Osteoblast (primary cell): ENCODE measurements around the gene DAPP1. TPM values are rescaled to one million over a fixed set of nuclear protein-coding genes. Genes with fewer than 3 reads are reported as not detected.

Source experiments
- DNase-seq: peaks from one replicate; pipeline ENCODE4 v3.0.0; 2011; ENCODE audit warnings: low spot score, mixed read lengths; ENCODE audit not compliant: insufficient read length; ENCODE audit errors: missing footprints
- H2AFZ ChIP-seq: 2 replicates; pipeline ENCODE4 v1.6.0; 2011; ENCODE audit warnings: mild to moderate bottlenecking, low read length
- H3K27ac ChIP-seq: 2 replicates; pipeline ENCODE4 v1.5.1; 2011; ENCODE audit warnings: mild to moderate bottlenecking, low read depth, low read length, moderate library complexity
- H3K27me3 ChIP-seq: 2 replicates; pipeline ENCODE4 v1.6.0; 2012; ENCODE audit warnings: mild to moderate bottlenecking, control low read depth, inconsistent platforms, low read length, moderate library complexity; ENCODE audit not compliant: insufficient read depth
- H3K36me3 ChIP-seq: 2 replicates; pipeline ENCODE4 v1.5.1; 2011; ENCODE audit warnings: mild to moderate bottlenecking, low read length, control low read depth, moderate library complexity; ENCODE audit not compliant: insufficient read depth
- H3K4me1 ChIP-seq: 2 replicates; pipeline ENCODE4 v1.5.1; 2011; ENCODE audit warnings: mild to moderate bottlenecking, low read length, control low read depth, moderate library complexity; ENCODE audit not compliant: insufficient read depth
- H3K4me2 ChIP-seq: 2 replicates; pipeline ENCODE4 v1.6.0; 2011; ENCODE audit warnings: mild to moderate bottlenecking, low read length; ENCODE audit not compliant: insufficient read depth
- H3K4me3 ChIP-seq: fragments of 200-600 bp; sonication (generic); 3 replicates; pipeline ENCODE4 v1.5.1; 2012; ENCODE audit warnings: mild to moderate bottlenecking, low read length, inconsistent platforms; ENCODE audit not compliant: insufficient read depth
- H3K79me2 ChIP-seq: 2 replicates; pipeline ENCODE4 v1.6.0; 2012; ENCODE audit warnings: mild to moderate bottlenecking, low read length, control low read depth, inconsistent platforms; ENCODE audit not compliant: insufficient read depth
- H3K9me3 ChIP-seq: 2 replicates; pipeline ENCODE4 v1.5.1; 2011; ENCODE audit warnings: low read depth, low read length, control low read depth
- H4K20me1 ChIP-seq: 2 replicates; pipeline ENCODE4 v1.6.0; 2012; ENCODE audit warnings: mild to moderate bottlenecking, low read length, control low read depth; ENCODE audit not compliant: insufficient read depth
- total RNA-seq: library from RNA; depleted of rRNA; stranded (reverse); fragments of >200 nt; gene quantifications from 2 replicates; pipeline ENCODE4 v1.2.3, GENCODE V29; 2012
- TF ChIP-seq, protein P1 (sequence below): IDR thresholded peaks from 2 replicates; pipeline ENCODE4 v1.5.1; 2011; ENCODE audit warnings: mild to moderate bottlenecking, low read depth, low read length, moderate library complexity; ENCODE audit errors: extremely low read depth

The DAPP1 gene
- total RNA-seq, 1 donor: not detected

DNA sequence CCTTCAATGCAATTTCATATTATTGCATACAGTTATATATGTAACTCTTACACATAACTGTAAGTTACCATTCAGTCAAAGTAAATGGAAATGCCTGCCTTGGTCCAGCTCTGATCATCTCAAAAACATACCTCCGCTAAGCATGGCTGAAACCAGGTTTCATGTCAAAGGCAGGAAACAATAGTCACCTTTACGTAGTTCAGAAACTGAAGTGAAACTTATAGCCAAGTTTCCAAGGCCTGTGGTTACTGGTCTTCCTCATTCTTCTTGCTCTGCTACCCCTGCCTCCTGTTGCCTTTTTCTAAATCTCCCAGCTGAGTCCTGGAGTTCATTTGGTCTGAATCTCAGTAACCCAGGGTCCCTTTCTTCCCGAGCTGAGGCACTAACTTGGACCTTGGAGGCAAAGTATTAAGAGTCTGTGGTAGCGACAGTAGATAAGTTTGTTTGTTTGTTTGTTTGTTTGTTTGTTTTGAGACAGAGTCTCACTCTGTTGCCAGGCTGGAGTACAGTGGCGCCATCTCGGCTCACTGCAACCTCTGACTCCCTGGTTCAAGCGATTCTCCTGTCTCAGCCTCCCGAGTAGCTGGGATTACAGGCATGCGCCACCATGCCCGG is 30.8 kb downstream of the DAPP1 start:
- no peaks in the 10 kb centered on the region for H4K20me1 ChIP-seq
- no peak overlapping the region for H3K4me2 ChIP-seq
- H3K27ac ChIP-seq: no peak overlapping the region
- no peaks in the 10 kb centered on the region for H3K27me3 ChIP-seq
- no peaks in the 10 kb centered on the region for H3K79me2 ChIP-seq
- no peak overlapping the region for H2AFZ ChIP-seq
- no peaks in the 10 kb centered on the region for H3K4me1 ChIP-seq
- no peaks in the 10 kb centered on the region for H3K36me3 ChIP-seq
- no peak for DNase-seq
- TF ChIP-seq, protein P1, sequence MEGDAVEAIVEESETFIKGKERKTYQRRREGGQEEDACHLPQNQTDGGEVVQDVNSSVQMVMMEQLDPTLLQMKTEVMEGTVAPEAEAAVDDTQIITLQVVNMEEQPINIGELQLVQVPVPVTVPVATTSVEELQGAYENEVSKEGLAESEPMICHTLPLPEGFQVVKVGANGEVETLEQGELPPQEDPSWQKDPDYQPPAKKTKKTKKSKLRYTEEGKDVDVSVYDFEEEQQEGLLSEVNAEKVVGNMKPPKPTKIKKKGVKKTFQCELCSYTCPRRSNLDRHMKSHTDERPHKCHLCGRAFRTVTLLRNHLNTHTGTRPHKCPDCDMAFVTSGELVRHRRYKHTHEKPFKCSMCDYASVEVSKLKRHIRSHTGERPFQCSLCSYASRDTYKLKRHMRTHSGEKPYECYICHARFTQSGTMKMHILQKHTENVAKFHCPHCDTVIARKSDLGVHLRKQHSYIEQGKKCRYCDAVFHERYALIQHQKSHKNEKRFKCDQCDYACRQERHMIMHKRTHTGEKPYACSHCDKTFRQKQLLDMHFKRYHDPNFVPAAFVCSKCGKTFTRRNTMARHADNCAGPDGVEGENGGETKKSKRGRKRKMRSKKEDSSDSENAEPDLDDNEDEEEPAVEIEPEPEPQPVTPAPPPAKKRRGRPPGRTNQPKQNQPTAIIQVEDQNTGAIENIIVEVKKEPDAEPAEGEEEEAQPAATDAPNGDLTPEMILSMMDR: no peak
- H3K4me3 ChIP-seq: no peak overlapping the region
- H3K9me3 ChIP-seq: no peaks in the 10 kb centered on the region

DNA sequence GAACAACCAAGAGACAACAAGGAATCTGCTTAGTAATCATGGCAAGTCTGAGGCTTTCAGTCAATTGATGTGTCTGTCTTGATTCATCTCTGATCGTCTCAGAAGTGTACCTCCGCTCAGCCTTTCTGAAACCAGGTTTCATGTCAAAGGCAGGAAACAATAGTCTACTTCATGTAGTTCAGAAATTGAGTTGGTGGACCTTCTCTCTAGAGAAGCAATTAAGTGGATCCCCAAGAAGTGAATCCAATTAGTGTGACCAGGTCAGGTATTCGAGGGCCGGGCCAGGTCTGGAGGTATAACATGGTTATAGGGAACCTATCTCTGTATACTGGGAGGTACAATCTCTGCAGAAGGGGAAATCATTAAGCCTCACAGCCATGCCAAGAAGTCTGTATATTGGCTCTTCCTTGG is 32.0 kb downstream of the DAPP1 start:
- H3K4me1 ChIP-seq: no peaks in the 10 kb centered on the region
- no peak overlapping the region for H3K4me2 ChIP-seq
- no peak overlapping the region for H2AFZ ChIP-seq
- no peak overlapping the region for H3K4me3 ChIP-seq
- TF ChIP-seq, protein P1: no peak
- no peaks in the 10 kb centered on the region for H3K27me3 ChIP-seq
- no peaks in the 10 kb centered on the region for H4K20me1 ChIP-seq
- no peak for DNase-seq
- H3K9me3 ChIP-seq: no peaks in the 10 kb centered on the region
- no peaks in the 10 kb centered on the region for H3K36me3 ChIP-seq
- H3K27ac ChIP-seq: no peak overlapping the region
- H3K79me2 ChIP-seq: no peaks in the 10 kb centered on the region

DNA sequence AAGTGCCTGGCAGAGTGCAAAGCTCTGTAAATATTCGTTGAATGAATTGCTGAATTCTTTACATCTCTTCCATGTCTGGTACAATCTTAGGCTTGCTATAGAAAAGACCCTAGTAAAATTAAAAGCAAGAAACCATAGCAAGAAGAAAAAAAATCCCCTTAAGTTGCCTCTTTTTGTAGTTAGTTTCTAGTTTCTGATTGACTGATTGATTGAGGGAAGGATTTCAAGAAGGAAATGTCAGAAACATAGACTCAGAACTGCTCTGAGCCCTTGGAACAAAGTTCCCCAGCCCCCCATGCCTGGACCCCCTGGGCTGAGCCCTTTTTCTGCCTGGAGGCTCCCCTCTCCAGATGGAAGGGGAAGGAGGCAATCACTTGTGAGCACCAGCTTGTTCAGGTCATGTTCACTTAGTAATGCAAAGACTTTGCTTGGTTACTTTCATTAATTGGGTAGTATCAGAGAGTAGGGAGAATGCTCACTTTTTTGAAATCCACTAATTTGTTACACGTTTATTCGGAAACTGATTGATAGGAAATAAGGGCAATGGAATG is 35.6 kb downstream of the DAPP1 start:
- Histone ChIP-seq H4K20me1 (no peaks in the 10 kb centered on the region), H3K9me3 (no peaks in the 10 kb centered on the region), H3K36me3 (no peaks in the 10 kb centered on the region), H3K4me1 (no peaks in the 10 kb centered on the region), H3K27me3 (no peaks in the 10 kb centered on the region), H3K27ac (no peak overlapping the region), H3K4me3 (no peak overlapping the region), H3K4me2 (no peak overlapping the region), H2AFZ (no peak overlapping the region), H3K79me2 (no peaks in the 10 kb centered on the region)
- no peak for DNase-seq
- TF ChIP-seq, protein P1: no peak

DNA sequence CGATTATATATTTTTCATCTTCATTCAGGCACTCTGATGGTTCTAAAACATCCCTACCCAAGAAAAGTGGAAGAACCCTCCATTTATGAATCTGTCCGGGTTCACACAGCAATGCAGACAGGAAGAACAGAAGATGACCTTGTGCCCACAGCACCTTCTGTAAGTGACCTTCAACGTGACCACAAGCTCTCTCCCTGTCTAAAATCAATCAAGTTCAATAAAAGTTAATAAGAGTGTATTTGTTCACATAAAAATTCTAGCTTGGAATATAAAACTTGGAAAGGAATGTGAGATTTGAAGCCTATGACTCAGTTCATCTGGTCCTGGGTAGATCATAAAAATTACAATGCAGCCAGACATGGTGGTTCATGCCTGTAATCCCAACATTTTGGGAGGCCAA is 36.6 kb downstream of the DAPP1 start:
- no peak overlapping the region for H3K4me2 ChIP-seq
- H3K27ac ChIP-seq: no peak overlapping the region
- no peaks in the 10 kb centered on the region for H3K36me3 ChIP-seq
- no peaks in the 10 kb centered on the region for H3K27me3 ChIP-seq
- H3K4me1 ChIP-seq: no peaks in the 10 kb centered on the region
- TF ChIP-seq, protein P1: no peak
- DNase-seq: no peak
- H3K79me2 ChIP-seq: no peaks in the 10 kb centered on the region
- H4K20me1 ChIP-seq: no peaks in the 10 kb centered on the region
- H3K9me3 ChIP-seq: no peaks in the 10 kb centered on the region
- H2AFZ ChIP-seq: no peak overlapping the region
- no peak overlapping the region for H3K4me3 ChIP-seq
